Stimulated activated CD8-positive, alpha-beta memory T cell treated with anti-CD3 and anti-CD28 coated beads, Interleukin-2, amount 100 ng/mL, for 1 hour (primary cell): ENCODE results near the gene MTX2.

Source experiments
- DNase-seq, 2 donors: peaks; one replicate each; pipeline ENCODE4 v3.0.0-alpha.2; 2020; ENCODE audit warnings: low read depth in 2 of 2

MTX2 gene

DNA sequence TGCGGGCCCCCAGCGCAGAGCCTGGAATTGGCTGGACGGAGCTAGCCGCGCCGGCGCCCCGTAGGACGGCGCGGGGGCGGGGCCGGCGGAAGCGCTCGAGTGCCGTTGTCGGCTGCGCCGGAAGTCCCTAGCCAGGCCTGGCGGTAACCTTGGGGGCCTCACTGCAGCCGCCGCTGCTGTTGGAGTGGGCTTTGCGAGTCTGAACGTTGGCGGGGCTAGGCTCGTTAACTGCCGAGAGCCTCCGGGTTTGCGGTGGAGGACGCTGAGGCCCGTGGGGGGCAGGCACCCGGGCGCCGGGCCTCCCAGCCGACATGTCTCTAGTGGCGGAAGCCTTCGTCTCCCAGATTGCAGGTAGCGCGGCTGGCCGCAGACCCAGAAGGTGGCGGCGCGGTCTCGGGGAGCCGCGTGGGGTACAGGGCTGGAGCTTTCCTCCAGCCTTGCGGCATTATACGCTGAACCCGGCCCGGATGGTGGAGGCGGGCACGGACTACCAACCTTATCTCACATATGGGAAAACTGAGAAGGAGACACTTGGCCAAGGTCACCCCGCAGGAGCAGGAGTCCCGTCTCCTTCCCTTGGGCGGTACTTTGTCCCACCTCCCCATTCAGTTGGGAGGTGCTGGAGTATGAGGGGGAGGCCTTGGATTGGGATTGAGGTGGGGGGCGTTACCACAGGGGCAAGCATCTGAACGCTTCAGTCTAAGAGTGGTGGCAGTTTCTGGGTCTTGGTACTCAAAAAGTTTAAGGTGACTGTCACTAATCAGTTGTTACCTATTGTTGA lies at the start of gene MTX2:
Gene MTX2 (plus strand): TSS at position 124 of the 781 bp plus-strand sequence. CDS start 188 bp downstream, at position 312.
- peak; percentile 32 to 47 for DNase-seq

DNA sequence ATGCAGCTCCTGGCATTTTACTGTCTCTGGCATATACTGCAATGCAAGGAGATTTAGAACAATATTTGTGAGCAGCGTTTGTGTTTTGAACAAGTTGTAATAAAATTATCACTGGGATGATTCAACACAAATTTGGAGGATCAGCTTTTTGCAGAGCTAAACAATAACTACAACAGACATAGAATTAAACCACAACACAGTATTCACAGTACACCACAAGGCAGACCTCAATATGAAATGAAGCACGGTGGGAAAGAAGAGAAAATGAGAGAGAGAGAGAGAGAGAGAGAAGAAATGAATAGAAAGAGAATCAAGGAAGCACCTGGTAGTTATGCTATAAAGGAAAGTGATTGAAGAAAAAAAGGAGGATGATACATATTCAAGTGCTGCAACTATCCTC lies 41.4 kb upstream of the MTX2 start:
- no peak for DNase-seq

- DNase-seq: no peak
Measured at GRCh38 chr2:176234156-176234555, 35.1 kb upstream of the MTX2 start.

- DNase-seq: no peak
Measured at GRCh38 chr2:176234940-176235339, 34.3 kb upstream of the MTX2 start.

GRCh38 chr2:176237456-176237855 lies 31.8 kb upstream of the MTX2 start:
- no peak for DNase-seq

GRCh38 chr2:176239031-176239430 lies 30.2 kb upstream of the MTX2 start:
- no peak for DNase-seq

- DNase-seq: no peak
Measured at GRCh38 chr2:176240301-176240700, 28.9 kb upstream of the MTX2 start.

DNA sequence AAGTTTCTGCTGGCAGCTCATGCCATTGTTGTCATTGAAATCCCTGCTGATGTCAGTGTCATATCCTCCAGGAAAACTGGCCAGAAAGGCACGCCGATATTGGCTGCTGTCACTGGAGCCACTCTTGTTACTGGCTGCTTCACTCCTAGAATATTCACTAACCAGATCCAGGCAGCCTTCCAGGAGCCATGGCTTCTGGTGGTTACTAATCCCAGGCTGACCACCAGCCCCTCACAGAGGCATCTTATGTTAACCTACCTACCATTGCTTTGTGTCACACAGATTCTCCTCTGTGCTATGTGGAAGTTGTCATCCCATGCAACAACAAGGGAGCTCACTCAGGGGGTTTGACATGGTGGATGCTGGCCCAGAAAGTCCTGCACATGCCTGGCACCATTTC lies 27.0 kb upstream of the MTX2 start:
- DNase-seq: no peak

GRCh38 chr2:176246331-176246730 lies 22.9 kb upstream of the MTX2 start:
- DNase-seq: no peak

DNA sequence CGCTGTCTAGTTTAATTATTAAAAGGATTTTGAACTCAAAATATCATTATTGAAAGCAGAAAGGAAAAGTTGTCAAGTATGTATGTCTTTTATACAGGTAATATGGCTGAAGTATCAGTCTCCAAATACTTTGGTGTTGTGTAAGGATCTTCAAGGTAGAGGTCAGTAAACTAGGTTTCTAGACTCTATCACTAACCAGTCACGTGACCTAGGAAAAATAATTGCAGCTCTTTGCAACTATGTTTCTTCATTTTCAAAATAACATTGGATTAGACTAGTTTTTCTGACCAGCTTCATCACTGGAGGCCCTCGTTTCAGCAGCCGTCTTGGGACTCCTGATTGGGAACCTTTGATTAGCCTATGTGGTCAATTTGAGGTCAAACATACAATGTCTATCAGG lies 21.4 kb upstream of the MTX2 start:
- DNase-seq: no peak

- no peak for DNase-seq
Measured at GRCh38 chr2:176251928-176252327, 17.3 kb upstream of the MTX2 start.

GRCh38 chr2:176260689-176261088 lies 8.6 kb upstream of the MTX2 start:
- no peak for DNase-seq

GRCh38 chr2:176261136-176261535 lies 8.1 kb upstream of the MTX2 start:
- no peak for DNase-seq

DNA sequence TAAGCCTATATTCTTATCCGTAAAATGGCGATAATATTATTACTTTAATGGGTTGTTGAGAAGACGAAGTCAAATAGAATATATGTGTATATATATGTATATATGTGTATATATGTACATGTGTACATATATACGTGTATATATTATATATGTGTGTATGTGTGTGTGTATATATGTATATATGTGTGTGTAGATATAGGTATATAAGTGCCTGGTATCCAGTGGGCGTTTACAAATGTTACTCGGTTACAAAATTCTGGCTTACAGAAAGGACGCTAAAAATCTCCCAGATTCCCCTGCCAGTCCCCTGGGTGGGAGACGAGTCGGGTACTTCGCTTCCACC lies 295 bp upstream of the MTX2 start:
- DNase-seq: no peak

GRCh38 chr2:176270100-176270750 lies 983 bp downstream of the MTX2 start:
- DNase-seq: no peak

DNA sequence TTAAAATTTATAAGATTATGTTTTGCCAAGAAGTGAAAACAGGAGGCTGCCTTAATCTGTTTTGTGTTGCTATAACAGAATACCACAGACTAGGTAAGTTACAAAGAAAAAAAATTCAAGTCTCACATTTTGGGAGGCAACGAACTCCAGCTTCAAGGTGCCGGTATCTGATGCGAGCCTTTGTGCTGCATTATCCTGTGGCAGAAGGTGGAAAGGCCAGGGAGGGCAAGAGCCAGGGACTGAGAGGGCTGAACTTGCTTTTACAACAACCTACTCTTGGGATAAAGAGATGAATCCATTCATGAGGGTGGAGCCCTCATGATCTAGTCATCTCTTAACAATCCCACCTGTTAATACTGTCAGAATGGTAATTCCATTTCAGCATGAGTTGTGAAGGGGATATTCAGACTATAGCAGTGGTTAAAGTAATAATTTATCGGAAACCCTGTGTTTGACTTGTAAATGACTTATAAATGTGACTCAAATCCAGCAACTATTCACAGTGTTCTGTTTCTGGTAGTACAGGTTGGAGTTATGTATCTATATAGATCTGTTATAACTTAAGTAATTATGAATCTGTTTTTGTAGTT lies 3.7 kb downstream of the MTX2 start:
- DNase-seq: no peak

GRCh38 chr2:176278927-176279326 lies 9.7 kb downstream of the MTX2 start:
- DNase-seq: no peak

DNA sequence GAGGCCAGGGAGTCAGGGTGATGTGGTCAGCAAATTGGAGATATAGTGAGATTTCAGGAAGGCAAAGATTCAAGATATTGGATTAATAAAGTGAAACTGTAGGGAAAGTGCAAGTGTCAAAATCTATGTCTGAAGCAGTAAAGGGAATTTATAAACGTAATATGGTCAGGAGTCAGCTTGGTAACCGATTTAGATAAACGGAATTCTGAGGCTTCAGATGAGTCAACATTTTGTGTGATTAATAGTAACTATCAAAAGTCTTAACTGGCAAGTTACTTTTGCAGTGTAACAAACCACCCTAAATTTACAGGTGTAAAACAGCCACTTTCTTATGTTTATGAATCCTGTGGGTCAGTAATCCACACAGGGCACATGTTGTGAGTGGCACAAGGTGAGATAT lies 10.9 kb downstream of the MTX2 start:
- DNase-seq: no peak

DNA sequence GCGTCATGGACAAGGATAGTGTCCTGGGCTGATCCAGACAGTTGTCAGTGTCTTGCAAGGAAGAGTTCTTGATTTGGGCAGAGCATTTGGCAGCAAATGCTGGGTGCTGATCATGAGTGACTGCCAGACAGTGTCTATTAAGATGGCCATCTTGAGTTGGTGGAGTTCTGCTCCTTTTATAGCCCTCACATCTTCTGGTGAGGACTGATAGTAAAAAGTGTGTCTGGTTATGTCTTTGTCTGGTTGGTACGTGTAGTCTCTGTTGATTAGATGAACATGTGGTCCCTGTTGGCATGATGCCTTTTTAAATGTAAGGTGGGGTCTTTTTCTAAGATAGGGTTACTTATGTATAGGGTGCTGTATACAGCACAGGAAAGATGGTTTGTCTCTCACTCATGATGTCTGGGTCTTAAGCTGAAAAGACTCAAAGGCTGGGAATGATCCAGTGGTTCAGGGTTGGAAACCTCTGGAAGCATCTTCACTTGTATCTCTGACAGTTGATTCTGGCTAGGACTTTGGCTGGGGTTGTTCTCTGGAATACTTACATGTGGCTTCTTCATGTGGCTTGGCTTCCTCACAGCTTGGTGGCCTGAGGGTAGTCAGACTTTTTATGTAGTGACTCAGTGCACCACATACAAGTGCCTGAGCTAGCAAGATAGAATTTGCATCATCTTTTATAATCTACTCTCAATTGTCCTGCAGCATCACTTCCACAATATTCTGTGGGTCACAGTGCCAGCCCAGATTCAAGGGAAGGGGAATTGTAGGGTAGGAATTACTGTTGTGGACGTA lies 11.8 kb downstream of the MTX2 start:
- DNase-seq: no peak

DNA sequence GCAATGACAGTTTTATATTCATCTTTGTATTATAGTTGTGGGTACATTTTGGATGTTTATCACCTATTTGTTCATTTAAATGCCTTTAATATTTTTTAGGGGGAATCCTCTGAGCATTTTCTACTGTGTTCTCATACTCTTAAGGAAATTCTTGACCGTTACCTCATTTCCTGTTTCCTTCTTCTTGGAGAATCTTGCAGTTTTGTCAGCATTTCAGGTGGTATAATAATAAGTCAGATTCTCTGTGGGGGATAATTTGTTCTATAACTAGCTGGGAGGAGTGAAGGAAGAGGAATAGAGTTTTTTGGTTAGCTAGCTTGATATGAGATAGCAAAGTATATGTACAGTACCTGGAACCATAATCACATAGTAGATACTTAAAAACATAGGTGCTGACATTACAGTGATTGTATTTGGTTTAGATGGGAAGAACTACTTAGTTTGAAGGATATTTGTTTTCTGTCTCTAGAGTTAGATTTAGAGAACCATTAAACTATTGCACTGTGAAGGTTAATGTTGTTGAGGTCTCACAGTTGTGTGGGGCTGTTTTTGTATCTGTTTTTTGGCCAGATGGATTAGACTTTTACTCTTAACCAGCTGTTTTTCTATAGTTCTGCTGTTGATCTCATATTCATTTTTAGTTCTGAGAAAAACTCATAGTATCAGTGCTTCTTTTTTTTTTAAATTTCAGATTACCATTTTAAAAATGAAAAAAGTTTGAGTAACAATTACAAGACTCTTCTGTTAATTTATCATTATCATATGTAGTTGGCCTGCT lies 14.2 kb downstream of the MTX2 start:
- DNase-seq: no peak

DNA sequence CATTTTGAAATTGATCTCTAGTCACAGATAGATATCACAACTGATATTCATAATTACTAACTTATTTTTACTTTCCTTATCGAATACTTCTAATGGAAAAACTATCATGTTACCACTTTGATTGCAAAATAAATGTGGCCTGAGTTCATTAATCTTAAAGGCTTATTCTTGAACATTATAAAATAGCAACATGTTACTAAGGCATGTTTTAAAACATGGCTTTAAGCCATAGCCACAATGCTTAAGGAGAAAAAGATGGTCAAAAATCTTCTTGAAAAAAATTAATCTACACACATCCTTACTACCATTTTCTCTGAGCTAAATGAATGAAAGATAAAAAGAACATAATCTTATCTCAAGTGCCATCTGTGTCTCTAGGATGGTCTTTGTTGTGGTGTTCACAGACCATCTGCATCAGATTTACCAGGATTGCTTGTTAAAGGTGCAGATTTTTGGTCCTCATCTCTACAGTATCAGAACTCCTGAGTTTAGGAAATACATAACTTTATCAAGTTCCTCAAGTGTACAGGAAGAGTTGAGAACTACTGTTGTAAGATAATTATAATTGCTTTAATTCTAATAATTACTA lies 15.3 kb downstream of the MTX2 start:
- no peak for DNase-seq
